Vagina (tissue), 2 donors: Measurements from ENCODE around the gene RPH3AL. TPM values are rescaled to one million over a fixed set of nuclear protein-coding genes. Genes with fewer than 3 reads are reported as not detected.

Experiments used
- DNase-seq, 2 donors: peaks; one replicate each; pipeline ENCODE4 v3.0.0-alpha.2; 2017; ENCODE audit errors: extremely low spot score in 2 of 2
- H3K27ac ChIP-seq: fragments of 200-600 bp; sonication (generic); one replicate; pipeline ENCODE4 v1.5.1; 2019
- H3K27me3 ChIP-seq: fragments of 200-600 bp; sonication (generic); one replicate; pipeline ENCODE4 v1.5.1; 2019
- H3K36me3 ChIP-seq, 2 donors: fragments of 200-600 bp; sonication (generic); one replicate each; pipeline ENCODE4 v1.5.1; 2017 to 2019
- H3K4me1 ChIP-seq: fragments of 200-600 bp; sonication (generic); one replicate; pipeline ENCODE4 v1.5.1; 2019
- H3K4me3 ChIP-seq, 2 donors: fragments of 200-600 bp; sonication (generic); 1 replicate in 1 of 2; 2 replicates in 1 of 2; pipeline ENCODE4 v1.5.1; 2016 to 2019
- H3K9me3 ChIP-seq: fragments of 200-600 bp; sonication (generic); one replicate; pipeline ENCODE4 v1.5.1; 2019
- POLR2A ChIP-seq, 2 donors: fragments of 450-650 bp; IDR thresholded peaks; one replicate each; pipeline ENCODE4 v1.6.1; 2017; ENCODE audit warnings: antibody characterized with exemption in 2 of 2, mild to moderate bottlenecking in 2 of 2, moderate library complexity in 2 of 2
- POLR2AphosphoS5 ChIP-seq, 2 donors: sonication (generic); formaldehyde crosslinking; IDR thresholded peaks; one replicate each; pipeline ENCODE4 v1.9.0; 2017; ENCODE audit warnings: antibody characterized with exemption in 2 of 2, mild to moderate bottlenecking in 2 of 2, low read depth in 1 of 2; ENCODE audit not compliant: insufficient read depth in 1 of 2
- intact Hi-C: fragments of 100-400 bp; cut with DNase I; formaldehyde crosslinking; loops from one replicate; pipeline ENCODE4 v1.15.1; 2023
- total RNA-seq: library from RNA; depleted of rRNA; stranded (reverse); fragments of >200 nt; gene quantifications from one replicate; pipeline ENCODE4 v1.2.3, GENCODE V29; 2016
- TF ChIP-seq, protein P1 (sequence below), 3 experiments: fragments of 450-650 bp in 2 of 3; fragments of 200-600 bp in 1 of 3; sonication (generic) in 1 of 3; IDR thresholded peaks; one replicate each; pipeline ENCODE4 v1.5.1; 2017 to 2019; ENCODE audit warnings: antibody characterized with exemption in 3 of 3, mild to moderate bottlenecking in 2 of 3, moderate library complexity in 2 of 3

The RPH3AL gene
- total RNA-seq, 1 donor from 2014 or later = 43.5 TPM

- intact Hi-C loops = no loop called here
- DNase-seq = no peak
- Histone ChIP-seq H3K36me3 (no peaks in the 10 kb centered on the region), H3K9me3 (no peaks in the 10 kb centered on the region), H3K27me3 (no peaks in the 10 kb centered on the region), H3K27ac (no peak overlapping the region), H3K4me1 (no peaks in the 10 kb centered on the region), H3K4me3 (no peak overlapping the region)
- no peak for TF ChIP-seq POLR2AphosphoS5 (IDR thresholded peaks at IDR 0.05; ENCODE audit: insufficient read depth in 1 of 2, low read depth in 1 of 2)
- no peak for TF ChIP-seq POLR2A (IDR thresholded peaks at IDR 0.05)
- TF ChIP-seq, protein P1, sequence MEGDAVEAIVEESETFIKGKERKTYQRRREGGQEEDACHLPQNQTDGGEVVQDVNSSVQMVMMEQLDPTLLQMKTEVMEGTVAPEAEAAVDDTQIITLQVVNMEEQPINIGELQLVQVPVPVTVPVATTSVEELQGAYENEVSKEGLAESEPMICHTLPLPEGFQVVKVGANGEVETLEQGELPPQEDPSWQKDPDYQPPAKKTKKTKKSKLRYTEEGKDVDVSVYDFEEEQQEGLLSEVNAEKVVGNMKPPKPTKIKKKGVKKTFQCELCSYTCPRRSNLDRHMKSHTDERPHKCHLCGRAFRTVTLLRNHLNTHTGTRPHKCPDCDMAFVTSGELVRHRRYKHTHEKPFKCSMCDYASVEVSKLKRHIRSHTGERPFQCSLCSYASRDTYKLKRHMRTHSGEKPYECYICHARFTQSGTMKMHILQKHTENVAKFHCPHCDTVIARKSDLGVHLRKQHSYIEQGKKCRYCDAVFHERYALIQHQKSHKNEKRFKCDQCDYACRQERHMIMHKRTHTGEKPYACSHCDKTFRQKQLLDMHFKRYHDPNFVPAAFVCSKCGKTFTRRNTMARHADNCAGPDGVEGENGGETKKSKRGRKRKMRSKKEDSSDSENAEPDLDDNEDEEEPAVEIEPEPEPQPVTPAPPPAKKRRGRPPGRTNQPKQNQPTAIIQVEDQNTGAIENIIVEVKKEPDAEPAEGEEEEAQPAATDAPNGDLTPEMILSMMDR (IDR thresholded peaks at IDR 0.05) = no peak
Measured at GRCh38 chr17:269616-270514, 82.7 kb downstream of the RPH3AL start.

DNA sequence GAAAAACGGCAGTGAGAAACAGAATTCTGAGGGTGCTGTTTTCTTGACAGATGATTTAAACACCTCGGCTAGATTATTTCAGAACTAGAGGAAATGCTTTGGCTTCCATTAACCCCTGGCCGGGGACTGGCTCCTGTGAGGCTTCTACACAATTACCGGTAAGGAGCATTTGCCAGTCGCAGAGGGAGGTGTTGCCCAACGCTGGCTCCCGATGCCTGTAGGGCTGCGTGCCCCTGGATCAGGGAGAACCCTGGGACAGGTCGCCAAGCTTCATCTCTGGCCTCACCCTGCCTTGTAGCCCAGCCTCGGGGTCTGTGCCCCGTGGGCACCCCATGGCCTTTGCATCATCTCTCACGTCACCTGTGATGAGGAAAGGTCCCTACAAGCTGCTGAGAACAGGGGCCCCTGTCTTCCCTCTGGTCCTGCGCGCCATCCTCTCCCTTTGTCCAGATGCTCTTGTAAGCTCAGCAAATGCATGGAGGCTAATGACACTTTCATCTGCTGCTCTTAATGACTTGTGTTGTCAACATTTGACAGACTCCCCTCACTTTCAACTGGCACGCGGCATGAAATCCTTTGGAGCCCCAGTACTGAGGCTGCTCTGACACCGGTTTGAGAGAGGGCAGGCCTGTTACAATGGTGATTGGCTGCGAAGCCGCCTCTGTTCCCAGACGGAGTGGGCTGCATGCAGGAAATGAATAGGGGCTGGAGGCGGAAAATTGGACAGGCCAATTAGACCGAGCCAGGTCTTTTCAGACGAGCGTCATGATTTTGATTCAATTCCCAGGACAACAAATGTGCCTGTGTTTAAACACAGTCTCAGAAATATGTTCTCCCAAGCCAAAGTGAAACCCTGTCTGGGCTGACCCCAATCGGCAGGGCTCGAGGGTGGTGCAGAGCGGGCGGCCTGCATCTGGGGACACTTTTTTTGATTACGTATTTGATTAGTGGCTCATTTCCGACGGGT is 85.6 kb downstream of the RPH3AL start:
- no peaks in the 10 kb centered on the region for H3K27me3 ChIP-seq
- intact Hi-C loops = no loop called here
- H3K4me1 ChIP-seq = no peaks in the 10 kb centered on the region
- H3K9me3 ChIP-seq = no peaks in the 10 kb centered on the region
- TF ChIP-seq POLR2A (IDR thresholded peaks at IDR 0.05) (no peak), POLR2AphosphoS5 (IDR thresholded peaks at IDR 0.05; ENCODE audit: insufficient read depth in 1 of 2, low read depth in 1 of 2) (no peak)
- TF ChIP-seq, protein P1 (IDR thresholded peaks at IDR 0.05) = no peak
- no peak overlapping the region for H3K27ac ChIP-seq
- H3K4me3 ChIP-seq = no peak overlapping the region
- no peaks in the 10 kb centered on the region for H3K36me3 ChIP-seq
- DNase-seq = no peak

- no peak overlapping the region for H3K27ac ChIP-seq
Measured at GRCh38 chr17:266219-266618, 86.4 kb downstream of the RPH3AL start.

GRCh38 chr17:265718-266117 is 86.9 kb downstream of the RPH3AL start:
- H3K27me3 ChIP-seq = no peaks in the 10 kb centered on the region
- DNase-seq = no peak
- H3K9me3 ChIP-seq = no peaks in the 10 kb centered on the region
- no peaks in the 10 kb centered on the region for H3K4me1 ChIP-seq
- H3K4me3 ChIP-seq = no peak overlapping the region
- no peak for TF ChIP-seq POLR2AphosphoS5 (IDR thresholded peaks at IDR 0.05; ENCODE audit: insufficient read depth in 1 of 2, low read depth in 1 of 2)
- no peak for TF ChIP-seq POLR2A (IDR thresholded peaks at IDR 0.05)
- TF ChIP-seq, protein P1 (IDR thresholded peaks at IDR 0.05) = no peak
- intact Hi-C loops = no loop called here
- no peak overlapping the region for H3K27ac ChIP-seq
- no peaks in the 10 kb centered on the region for H3K36me3 ChIP-seq

More at GRCh38 chr17:266219-266618, 86.4 kb downstream of the RPH3AL start:
- intact Hi-C loops = no loop called here
- DNase-seq = no peak
- Histone ChIP-seq H3K36me3 (no peaks in the 10 kb centered on the region), H3K9me3 (no peaks in the 10 kb centered on the region), H3K4me1 (no peaks in the 10 kb centered on the region), H3K27me3 (no peaks in the 10 kb centered on the region), H3K4me3 (no peak overlapping the region)
- TF ChIP-seq POLR2AphosphoS5 (IDR thresholded peaks at IDR 0.05; ENCODE audit: insufficient read depth in 1 of 2, low read depth in 1 of 2) (no peak), POLR2A (IDR thresholded peaks at IDR 0.05) (no peak)
- TF ChIP-seq, protein P1 (IDR thresholded peaks at IDR 0.05) = no peak
